ENCODE data around the gene CEND1.

DNA sequence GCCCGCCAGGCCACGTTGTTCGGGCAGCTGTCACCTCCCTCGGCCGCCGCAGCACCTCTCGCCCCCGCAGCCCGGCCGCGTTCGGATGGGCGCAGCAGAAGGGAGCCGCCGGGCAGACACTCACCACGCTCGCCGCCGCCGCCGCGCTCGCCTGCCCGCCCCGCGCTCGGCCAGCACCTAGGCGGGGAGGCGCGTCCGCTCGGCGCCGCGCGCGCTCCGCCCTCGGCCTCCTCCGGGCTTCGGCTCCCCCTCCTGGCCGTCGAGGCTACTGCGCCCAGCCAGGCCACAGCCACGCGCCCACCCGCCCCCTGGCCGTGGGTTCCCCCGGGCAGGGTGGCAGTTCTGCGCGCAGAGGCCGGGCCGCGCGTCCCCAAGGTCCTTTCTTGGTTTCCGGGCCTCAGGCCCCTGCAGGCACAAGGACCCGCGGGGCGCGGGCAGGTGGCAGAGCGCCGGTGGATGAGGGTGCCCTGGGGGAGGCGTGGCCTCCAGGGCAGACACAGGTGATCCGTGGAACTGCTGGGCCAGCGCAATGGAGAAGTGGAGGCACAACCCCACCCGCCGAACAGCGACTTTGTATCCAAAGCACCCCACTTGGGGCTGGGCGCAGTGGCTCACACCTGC is 8.3 kb upstream of the CEND1 start, which contains the start of gene SLC25A22:
- TF ChIP-seq, protein P1, sequence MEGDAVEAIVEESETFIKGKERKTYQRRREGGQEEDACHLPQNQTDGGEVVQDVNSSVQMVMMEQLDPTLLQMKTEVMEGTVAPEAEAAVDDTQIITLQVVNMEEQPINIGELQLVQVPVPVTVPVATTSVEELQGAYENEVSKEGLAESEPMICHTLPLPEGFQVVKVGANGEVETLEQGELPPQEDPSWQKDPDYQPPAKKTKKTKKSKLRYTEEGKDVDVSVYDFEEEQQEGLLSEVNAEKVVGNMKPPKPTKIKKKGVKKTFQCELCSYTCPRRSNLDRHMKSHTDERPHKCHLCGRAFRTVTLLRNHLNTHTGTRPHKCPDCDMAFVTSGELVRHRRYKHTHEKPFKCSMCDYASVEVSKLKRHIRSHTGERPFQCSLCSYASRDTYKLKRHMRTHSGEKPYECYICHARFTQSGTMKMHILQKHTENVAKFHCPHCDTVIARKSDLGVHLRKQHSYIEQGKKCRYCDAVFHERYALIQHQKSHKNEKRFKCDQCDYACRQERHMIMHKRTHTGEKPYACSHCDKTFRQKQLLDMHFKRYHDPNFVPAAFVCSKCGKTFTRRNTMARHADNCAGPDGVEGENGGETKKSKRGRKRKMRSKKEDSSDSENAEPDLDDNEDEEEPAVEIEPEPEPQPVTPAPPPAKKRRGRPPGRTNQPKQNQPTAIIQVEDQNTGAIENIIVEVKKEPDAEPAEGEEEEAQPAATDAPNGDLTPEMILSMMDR (conservative IDR thresholded peaks at IDR 0.05 in 1 of 2, IDR thresholded peaks at IDR 0.05 in 1 of 2; ENCODE audit: low read depth in 1 of 2, low read length in 2 of 2): peak; percentile 38 to 56
- TF ChIP-seq EZH2 (IDR thresholded peaks at IDR 0.05; ENCODE audit: low read length, missing control alignments): no peak
